ENCODE measurements around the gene TMCO4.
A peak's percentile ranks its signal among the peaks of the same experiment; 100 is the strongest.

TMCO4 gene

DNA sequence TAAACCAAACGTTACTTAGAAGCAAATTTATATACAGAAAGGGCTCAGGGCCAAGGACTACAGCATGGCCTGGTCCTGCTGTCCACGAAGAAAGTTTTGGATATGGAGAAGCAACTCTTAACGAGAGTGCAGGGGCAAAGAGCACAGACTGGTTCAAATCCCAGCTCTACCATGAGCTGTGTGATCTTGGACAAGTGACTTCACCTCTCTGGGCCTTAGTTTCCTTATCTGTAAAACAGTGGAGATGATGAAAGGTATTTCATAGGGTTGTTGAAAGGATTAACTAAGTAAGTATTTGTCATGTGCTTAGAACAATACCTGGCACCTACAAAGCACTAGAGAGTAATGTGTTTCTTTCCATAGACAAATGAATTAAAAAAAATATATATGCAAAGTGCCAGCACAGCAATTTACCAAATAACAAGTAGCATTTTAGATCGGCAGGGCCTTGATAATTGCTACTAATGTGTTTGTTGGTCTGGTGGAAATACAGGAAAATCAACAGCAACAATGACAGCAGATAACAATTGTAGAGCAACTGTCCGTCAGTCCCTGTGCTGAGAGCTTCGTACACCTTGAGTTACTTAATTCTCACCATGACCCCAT lies 25.4 kb downstream of the TMCO4 start:
- no peak for DNase-seq

DNA sequence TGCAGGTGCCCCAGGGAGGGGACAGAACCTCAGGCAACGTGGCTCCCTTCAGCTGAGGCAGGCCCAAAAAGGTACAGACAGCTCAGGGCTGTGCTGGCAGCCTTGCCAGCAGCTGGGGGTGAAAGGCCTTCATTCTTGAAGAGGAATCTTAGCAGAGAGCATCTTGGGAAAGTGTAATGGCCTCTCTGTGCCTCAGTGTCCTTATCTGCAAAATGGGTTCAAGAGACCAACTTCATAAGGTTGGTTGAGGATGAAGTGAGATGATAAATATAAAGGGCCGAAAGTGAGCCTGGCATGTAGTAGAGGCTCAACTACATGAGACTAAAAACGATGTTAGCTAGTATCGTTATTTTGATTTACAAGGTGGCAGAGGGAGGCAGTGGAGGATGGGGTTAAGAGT lies 26.2 kb downstream of the TMCO4 start:
- no peak for DNase-seq

DNA sequence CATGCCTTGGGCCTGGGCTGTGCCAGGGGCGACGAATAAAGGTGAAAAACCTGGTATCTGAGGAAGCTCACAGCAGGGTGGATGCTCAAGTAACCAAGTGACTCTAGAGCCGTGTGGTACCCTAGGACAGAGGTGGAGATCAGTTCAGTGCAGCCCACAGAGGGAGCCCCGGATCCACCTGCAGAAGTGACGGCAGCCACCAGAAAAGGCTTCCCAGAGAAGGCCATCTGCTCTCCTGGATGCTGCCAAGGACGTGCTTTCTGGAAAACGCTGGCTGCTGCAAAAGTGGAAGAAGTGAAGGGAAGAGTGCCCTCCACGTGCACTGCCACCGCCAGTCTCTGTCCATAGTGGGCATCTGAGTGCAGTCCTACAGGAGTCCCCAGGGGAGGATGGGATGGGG lies 27.7 kb downstream of the TMCO4 start:
- DNase-seq, result no peak

DNA sequence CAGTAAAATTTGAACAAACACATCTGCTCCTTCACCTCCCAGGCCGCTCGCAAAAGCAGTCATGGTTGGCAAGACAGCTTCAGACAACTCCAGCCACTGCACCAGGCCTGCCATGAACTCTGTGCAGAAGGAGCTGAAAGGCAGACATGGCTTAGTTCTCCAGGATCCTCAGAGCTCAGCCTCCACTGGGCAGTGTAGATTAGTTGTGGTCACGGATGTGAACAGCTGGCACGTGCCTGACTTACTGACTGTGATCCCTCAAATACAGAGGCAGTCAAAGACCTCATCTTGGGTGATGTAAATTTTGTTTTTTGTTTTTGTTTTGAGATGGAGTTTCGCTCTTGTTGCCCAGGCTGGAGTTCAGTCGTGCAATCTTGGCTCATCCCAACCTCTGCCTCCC lies 28.4 kb downstream of the TMCO4 start:
- DNase-seq, result no peak

DNA sequence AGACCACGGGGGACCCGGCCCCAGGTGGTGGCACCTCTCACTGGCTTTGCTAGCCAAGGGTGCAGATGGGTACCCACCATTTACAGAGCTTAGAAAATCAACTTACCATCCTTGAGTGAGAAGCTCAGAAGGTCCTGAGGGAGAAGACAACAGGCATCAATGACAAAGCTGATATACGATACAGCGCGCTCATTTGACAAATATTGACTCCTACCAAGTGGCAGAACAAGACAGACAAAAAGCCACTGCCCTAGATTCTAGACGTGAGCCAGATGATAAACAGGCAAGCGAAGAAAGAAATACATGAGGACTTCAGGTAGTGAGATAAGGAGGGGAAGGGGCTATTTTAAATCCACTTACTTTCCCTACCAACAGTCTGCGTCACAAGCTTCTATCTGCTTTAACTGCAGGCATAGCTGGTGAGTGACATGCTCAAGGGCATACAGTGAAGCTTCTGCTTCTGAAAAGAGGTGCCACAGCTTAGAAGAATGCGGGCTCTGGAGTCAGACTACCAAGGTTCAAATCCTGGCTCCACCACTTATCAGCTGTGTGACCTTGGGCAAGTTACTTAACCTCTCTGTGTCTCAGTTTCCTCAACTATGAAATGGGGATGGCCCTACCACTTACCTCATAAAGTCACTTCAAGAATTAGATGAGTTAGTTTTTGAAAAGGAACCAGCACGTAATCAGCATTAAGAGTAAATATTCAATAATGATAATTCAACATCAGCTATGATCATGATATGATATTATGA lies 29.1 kb downstream of the TMCO4 start:
- DNase-seq, result peak in 1 of 3 experiments; percentile 10

DNA sequence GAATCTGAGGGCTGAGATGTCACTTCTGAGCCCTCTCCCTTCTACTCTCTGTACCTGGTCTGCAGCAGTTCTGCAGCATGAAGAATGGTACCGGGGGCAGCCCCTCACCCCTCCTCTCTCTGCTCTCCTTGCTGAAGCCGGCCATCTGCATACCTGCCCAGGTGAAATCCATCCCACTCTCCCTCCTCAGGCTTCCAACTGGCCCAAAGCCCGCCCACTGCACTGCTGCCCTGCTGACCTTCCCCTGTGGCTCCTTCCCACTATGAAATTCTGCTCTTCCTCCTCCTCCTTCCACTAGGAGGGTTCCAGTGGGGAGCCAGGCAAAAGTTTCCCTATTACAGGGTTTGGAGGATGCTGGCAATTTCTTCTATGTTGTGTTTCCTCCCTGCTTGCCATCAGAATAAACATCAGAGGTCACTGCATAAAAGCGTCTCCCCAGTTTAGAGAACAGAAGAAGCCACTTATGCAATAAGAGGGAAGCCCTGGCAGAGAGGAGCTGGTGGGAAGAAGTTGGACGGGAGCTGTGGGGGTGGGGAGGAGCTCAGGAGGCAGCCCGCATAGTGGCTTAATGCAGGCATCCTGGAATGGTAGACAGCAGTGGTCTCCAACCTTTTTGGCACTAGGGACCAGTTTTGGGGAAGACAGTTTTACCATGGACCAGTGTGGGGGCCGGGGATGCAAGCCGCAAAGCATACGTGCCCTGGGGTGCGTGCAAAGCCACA lies 30.3 kb downstream of the TMCO4 start:
- DNase-seq, result no peak

DNA sequence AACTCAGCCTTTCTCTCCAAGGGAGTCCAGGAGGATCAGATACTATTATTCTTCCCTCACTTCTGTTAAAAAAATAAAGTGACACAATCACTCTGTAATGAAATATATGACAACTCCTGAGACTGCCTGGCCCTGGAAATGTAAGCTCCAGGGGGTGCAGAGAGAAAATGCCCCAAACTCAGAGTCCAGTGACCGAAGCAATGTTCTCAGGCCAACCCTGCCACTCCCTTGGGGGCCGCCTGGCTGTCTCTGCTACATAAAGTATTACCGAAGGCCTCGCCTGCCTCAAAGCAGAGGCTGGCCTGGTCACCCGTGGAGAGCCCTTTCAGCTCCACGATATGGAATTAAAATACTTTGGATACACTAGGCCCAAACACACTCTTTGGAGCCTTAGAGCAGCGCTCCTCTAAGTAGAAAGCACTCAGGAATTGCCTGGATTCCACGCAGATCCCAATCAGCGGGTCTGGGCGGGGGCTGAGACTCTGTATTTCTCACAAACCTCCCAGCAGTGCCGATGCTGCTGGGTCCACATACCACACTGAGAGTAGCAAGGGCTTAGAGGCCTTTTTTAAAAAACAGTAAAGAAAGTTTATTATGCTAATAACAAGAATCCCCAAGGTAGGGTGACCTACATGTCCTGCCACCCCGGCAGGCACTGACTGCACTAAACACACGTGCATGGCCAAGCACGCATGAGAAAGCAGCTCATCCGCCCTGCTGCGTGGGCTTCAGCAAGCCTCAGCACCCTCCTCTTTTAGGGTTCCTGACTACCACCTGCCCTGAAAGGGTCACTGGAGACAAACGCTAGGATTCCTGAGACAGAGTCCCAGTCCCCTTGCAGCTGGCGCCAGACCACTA lies 31.1 kb downstream of the TMCO4 start:
- no peak for DNase-seq

DNA sequence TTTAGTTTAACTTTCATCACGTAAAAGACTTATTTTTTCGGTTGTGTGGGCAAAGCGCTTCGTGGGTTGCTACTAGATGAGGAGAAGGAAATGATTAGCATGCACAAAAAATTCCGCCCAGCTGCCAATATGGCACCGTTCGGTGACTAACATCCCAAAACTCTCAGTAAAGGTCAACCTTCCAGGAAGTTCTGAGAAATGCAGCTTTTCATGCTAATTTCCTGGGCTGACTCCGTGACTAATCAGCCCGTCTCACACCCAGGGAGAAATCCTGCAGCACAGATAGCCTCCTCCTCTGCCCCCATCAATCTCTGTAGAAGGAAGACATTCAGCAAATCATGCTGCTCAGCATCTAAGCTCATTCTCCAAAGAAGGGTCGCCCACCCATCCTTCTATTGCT lies 34.1 kb downstream of the TMCO4 start:
- DNase-seq, result no peak

DNA sequence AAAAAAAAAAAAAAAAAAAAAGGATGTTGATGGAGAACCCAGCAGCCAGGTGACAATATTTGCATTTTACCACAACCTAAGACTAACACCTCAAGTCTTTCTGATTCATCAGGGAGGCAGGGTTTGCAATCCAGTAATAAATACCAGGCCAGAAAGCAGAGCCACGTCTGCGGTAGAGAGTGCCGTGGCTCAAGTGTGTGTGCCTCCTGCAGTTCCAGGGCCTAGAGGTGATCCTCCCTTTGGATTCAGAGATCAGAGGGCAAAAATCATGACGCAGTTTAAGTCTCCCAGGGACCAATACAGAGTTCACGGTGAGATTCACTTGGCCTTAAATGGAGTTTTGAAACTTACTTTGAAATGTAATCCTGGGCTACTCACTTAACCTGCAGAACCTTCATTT lies 34.9 kb downstream of the TMCO4 start:
- DNase-seq, result no peak

DNA sequence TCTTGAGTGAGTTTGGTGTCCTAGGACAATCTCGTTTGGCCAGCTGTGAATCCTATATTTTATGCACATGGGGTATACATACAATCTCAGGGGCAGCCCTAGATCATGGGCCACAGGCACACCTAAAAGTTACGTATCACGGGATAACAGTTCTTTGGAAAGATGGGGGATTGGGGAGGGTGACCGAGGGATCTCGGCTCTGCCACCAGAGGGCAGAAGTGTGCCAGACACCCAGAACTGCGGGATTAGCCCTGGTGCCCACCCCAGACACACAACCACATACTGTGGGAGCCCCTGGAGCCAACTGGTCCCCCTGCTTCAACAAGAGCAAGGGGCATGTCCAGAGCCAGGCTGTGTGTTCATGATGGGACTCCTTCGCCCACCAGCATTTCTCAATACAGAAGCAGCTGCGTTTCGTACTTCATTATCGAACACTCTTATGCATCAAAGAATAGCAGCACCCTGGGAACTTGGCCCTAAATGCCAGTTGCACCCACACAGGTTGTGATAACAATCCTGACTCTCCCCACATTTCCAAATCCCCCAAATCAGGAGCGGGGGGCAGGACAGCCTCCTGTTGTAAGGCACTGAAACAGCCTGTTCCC lies 37.4 kb downstream of the TMCO4 start:
- DNase-seq, result peak; percentile 14 to 28 (median 15)

DNA sequence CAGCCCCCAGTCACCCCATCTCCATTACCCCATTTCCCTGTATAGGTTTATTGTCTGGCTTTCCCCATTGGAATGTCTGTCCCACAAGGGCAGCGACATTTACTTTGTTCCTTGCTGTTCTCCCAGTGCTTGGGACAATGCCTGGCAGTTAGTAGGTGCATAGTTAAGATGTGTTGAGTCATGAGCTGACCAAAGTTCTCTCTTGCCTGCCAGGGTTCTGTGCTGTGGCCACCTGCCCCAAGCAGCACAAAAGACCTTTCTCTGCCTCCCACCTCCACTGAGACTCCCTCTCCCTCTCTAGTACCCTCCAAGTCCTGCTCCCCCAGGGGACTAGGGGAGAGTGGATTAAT lies 40.0 kb downstream of the TMCO4 start:
- DNase-seq, result no peak

DNA sequence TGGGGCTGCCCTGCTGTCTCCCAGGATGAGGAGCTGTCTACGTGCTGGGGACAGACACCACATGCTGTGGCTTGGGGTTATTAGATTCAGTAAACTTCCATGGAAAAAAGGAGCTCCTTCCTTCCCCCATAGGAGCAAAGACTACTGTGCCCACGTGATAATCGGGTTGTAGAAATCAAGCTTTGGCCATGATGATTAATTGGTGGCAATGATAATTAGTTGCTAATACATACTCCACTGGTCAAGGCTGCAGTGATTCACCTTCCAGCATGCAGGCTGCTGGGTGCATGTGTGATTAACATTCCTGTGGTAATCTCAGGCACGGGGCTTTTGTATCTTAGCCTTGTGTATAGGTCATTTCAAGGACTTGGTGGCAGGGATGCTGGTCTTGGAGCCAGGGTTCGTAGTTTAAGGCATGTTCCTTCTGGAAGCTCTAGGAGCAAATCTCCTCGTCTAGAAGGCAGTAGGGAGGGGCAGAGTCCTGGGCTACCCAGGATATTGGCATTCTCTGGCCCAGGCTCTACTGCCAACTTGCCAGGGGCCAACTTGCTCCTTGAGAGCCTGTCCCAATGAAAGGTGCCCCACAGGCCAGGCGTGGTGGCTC lies 41.4 kb downstream of the TMCO4 start:
- DNase-seq, result no peak

DNA sequence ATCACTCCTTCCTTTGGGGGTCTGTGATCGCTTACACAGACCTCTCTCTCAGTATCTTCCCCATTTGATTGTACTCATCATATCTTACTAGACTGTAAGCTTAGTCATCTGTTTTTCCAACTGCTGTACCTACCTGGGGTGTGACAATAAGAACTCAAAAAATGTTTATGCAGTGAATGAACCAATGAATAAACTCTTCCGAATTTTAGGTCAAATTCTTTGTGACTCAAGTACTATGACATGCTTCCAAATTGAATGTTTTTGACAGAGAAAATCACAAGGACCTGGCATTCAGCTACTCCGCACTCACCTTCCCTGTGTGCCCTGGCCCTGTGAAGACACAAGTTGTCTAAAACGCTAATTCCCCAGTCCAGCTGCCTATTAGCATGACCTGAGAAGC lies 42.1 kb downstream of the TMCO4 start:
- no peak for DNase-seq

DNA sequence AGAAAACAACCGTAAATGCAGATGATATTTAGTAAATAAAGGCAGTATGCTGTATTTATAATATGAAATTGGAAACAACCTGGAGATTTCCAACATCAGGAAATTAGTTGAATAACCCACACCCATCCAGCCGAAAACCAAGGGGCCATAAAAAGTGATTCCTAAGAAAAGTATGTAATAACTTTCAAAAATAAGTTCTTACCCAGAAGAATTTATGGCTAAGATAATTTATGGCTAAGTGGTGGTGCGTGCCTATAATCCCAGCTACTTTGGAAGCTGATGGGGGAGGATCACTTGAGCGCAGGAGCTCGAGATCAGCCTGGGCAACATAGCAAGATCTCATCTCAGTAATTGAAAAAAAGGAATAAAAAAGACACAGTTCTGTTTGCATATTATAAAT lies 43.2 kb downstream of the TMCO4 start:
- no peak for DNase-seq

DNA sequence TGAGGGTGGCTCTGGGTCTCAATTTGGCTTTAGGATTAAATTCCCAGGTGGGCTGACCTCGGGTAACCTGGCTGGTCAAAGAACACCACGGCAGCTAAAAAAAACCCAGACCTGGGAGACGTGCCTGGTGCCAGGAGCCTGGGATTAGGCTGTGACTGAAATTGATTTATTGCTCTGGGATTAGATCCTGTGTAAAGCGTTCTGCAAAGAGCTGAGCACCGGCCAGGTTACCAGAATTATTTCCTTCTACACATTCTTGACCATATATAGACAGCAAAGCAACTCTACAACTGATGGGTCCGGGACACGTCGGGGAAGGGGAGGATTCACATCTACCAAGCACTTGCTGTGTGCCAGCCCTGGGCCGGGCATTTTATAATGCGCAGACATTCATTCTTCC lies 45.2 kb downstream of the TMCO4 start:
- DNase-seq, result peak in 1 of 3 experiments; percentile 6

DNA sequence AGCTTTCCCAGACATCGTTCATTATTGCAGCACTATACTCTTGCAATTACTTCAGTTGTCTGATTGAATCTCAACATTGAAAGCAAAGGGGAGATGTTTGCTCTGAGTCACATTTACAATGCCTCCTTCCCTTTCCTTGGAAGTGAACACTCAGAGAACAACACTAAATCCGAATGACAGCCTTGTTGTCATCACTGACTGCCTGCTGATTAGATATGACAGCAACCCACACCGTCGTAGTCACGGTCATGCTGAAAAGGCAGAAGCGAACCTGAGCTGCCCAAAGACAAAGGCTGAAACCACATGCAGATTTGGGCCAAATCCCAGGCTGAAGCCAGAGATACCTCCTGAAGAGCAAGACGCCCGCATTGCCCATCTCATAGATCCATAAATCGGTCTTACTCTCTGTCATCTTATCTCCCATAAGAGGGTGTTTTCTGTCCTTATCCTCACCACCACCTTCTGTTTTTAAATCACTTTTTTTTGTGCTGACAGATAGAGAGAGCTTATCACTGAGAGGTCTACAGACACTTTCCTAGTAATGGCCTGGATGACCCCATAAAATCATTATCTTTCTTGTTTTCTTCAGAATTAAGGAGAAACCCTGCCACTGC lies 47.5 kb downstream of the TMCO4 start:
- DNase-seq, result no peak

DNA sequence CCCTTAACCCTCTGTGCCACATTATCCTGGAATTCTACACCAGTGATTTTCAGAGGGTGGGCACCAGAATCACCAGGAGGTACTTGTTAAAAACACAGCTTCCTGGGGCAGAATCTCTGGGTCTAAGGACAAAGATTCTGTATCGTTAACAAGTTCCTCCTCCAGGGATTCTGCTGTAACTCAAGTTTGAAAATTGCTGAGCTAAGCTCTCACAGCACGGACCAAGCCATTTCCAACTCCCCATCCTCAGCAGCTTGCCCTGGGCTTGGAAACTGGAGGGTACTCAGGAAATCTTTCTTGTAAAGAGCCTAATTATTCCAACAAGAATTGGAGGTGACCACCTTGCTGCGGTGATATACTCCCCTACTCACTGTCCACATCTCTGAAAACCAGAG lies 48.8 kb downstream of the TMCO4 start:
- no peak for DNase-seq

DNA sequence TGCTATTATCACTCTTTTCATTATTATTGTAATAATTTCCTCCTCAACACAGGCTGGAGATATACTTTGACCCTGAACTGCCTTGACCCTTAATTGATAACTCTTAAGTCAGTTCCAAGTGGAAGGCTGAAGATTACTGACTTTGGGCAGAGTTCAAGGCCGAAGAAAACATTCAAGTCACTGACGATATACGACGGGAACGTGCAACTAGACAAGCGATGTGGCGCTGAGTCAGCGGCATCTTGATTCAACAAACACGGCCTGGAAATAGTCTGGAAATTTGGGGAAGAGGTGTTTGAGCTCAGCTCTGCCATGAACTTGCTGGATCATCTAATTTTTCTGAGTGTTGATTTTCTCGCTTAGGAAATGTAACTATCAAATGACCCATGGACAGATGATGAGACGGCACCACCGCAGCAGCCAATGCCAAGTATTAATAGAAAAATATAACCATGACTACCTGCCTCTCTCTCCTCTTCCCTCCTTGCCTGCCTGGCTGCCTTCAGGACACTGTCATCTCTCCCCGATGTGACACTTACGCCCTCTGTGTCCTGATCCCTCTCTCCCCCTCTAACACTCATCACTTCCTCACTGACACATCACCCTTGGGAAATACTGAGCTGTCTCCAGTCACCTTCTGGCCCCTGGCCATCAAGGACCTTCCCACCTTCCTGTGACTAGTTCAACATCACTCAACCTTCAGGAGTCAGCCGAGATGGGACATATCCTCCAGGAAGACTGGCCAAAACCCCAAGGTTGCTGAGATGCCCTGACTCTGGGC lies 49.4 kb downstream of the TMCO4 start:
- DNase-seq, result no peak

DNA sequence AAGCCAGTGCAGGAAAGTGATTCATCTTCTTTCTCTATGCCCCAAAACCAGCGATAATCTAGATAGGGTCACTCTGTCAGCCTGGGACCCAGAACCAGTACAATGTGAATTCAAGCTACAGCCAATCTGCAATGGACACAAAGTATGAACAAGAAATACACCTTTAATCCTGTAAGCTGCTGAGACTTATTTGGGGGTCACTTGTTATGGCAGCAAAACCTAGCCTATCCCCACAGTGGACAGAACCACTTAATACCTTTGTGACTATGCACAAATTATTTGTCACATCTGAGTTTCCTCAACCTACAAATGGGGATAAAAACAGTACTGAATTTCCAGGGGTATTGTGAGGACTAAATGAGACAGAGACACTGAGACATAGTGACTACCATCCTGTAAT lies 50.0 kb downstream of the TMCO4 start:
- DNase-seq, result no peak

DNA sequence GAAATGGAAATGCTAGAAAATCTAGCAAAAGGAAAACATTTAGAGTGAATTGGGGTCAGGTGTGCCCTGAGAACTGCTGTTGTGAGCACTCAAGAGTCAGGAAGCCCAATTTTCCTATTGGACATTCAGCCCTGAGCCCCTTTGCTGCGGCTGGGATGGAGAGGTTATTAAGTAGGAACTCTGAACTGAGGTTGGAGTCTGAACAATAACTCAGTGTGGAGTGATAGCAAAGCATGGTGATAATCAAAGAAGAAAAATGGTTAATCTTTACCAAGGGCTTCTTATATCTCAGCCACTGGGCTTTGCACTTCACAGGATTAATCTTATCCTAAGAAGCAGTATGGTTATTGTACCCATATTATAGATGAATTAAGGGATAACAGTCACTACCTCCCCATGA lies 52.0 kb downstream of the TMCO4 start:
- DNase-seq, result no peak

DNA sequence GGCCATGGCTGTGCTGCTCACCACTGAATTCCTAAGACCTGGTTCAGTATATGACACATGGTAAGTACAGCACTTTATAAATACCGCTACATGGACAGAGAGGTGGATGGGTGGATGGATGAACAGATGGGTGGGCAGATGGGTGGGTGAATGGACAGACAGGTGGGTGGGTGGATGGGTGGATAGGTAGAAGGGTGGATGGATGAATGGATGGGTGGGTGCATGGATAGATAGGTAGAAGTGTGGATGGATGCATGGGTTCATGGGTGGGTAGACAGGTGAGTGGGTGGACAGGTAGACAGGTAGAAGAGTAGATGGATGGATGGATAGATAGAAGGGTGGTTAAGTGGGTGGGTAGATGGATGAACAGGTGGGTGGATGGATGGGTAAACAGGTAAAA lies 54.8 kb downstream of the TMCO4 start:
- DNase-seq, result no peak
